ENCODE measurements around the gene CLEC16A.

DNA sequence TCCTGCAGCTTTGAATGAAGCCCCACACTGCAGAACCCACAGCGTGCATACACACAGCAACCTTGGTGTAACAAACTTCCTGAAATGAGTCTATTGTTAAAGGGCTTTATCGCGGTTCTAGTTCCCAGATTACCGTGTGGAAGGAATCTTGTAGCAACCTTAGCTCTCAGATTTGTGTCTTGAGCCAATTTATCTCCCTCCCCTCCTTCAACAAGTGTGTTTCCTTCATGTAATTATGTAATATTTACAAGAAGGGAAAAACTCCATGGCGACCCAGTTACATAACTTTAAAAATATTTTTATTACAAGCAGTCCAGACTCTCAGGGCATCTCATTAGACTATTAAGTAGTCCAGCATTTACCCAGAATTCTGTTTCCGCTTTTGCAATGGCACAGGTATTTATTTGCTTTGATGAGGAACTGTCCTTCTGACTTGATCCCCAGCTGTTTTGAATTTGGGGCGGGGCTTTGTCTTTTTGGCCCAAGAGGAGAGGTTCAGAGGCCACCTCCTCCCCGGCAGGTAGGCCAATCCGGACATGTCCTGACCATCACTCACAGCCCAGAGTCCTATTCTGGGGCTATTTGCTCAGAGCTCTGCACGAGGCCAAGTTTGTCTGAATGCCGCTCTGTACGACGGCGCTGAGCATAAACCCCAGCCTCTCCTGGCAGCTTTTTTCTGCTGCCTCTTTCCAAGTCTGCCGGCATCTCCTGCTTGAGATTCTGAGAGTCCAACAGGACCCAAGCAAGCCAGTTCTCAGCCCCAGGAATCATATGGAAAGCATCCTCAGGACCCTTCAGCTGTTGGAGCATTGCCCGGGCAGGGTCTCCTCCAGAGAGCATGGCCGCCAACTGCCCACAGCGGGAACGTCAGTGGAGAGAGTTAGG, 35.6 kb downstream of the CLEC16A start:
- TF ChIP-seq, protein P1, sequence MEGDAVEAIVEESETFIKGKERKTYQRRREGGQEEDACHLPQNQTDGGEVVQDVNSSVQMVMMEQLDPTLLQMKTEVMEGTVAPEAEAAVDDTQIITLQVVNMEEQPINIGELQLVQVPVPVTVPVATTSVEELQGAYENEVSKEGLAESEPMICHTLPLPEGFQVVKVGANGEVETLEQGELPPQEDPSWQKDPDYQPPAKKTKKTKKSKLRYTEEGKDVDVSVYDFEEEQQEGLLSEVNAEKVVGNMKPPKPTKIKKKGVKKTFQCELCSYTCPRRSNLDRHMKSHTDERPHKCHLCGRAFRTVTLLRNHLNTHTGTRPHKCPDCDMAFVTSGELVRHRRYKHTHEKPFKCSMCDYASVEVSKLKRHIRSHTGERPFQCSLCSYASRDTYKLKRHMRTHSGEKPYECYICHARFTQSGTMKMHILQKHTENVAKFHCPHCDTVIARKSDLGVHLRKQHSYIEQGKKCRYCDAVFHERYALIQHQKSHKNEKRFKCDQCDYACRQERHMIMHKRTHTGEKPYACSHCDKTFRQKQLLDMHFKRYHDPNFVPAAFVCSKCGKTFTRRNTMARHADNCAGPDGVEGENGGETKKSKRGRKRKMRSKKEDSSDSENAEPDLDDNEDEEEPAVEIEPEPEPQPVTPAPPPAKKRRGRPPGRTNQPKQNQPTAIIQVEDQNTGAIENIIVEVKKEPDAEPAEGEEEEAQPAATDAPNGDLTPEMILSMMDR (IDR thresholded peaks at IDR 0.05 in 4 of 5, conservative IDR thresholded peaks at IDR 0.05 in 1 of 5) = no peak
- TF ChIP-seq POLR2A (IDR thresholded peaks at IDR 0.05) = no peak
